Measurements from ENCODE around the gene UBAC2. TPM values are rescaled to one million over a fixed set of nuclear protein-coding genes. Genes with fewer than 3 reads are reported as not detected.

UBAC2 gene
- total RNA-seq, 4 donors from 2014 or later: 67.3 to 111 (median 93.8) TPM

DNA sequence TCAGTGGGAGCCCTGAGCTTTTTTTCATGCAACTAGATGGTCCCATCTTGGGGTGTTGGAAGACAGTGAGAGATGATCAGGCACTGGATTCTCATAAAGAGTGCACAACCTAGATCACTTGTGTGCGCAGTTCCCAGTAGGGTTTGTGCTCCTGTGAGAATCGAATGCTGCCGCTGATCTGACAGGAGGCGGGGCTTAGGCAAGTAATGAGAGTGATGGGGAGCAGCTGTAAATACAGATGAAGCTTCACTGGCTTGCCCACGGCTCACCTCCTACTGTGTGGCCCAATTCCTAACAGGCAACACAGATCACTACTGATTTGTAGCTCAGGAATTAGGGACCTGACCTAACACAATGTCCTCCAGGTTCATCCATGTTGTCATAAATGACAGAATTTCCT, 43.6 kb upstream of the UBAC2 start:
- 71% methylated on average over 5 of the region's 5 CpGs for WGBS
- no peak overlapping the region for H3K4me3 ChIP-seq
- DNase-seq (ENCODE audit: low spot score in 2 of 2): no peak
- H3K4me1 ChIP-seq: no peaks in the 10 kb centered on the region
- H3K27me3 ChIP-seq: no peaks in the 10 kb centered on the region
- TF ChIP-seq POLR2A (IDR thresholded peaks at IDR 0.05) (no peak), CTCF (IDR thresholded peaks at IDR 0.05) (no peak), POLR2AphosphoS5 (IDR thresholded peaks at IDR 0.05) (no peak), EP300 (IDR thresholded peaks at IDR 0.05) (no peak)
- no peak overlapping the region for H3K27ac ChIP-seq
- no peaks in the 10 kb centered on the region for H3K9me3 ChIP-seq
- H3K36me3 ChIP-seq: no peaks in the 10 kb centered on the region

DNA sequence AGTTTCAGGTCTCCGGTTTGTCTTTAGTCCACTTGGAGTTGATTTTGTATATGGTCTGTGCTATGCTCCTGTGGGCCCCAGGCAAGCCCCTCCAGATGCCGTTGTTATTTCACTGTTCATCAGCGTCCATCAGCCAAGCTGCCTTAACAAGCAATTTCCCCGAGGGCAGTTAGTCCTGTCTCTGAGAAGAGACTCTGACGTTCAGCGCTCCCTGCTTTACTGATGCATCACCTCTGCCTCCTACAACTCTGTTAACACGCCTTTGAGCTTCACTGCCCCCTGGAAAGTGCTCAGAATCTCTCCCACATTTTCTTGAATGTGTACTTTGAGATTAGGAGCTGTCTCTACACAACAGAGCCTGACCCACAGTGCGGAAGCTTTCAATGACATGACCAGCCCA, 41.8 kb upstream of the UBAC2 start:
- no peaks in the 10 kb centered on the region for H3K27me3 ChIP-seq
- 68% methylated on average over 8 of the region's 8 CpGs for WGBS
- H3K4me1 ChIP-seq: no peaks in the 10 kb centered on the region
- no peak overlapping the region for H3K27ac ChIP-seq
- H3K36me3 ChIP-seq: no peaks in the 10 kb centered on the region
- H3K9me3 ChIP-seq: no peaks in the 10 kb centered on the region
- H3K4me3 ChIP-seq: no peak overlapping the region
- TF ChIP-seq POLR2AphosphoS5 (IDR thresholded peaks at IDR 0.05): no peak
- TF ChIP-seq POLR2A (IDR thresholded peaks at IDR 0.05): no peak
- TF ChIP-seq CTCF (IDR thresholded peaks at IDR 0.05): no peak
- TF ChIP-seq EP300 (IDR thresholded peaks at IDR 0.05): no peak
- no peak for DNase-seq (ENCODE audit: low spot score in 2 of 2)

- WGBS: 74% methylated on average over 8 of the region's 8 CpGs
These were observed 41.2 kb upstream of the UBAC2 start for GRCh38 chr13:99159331-99160061.

GRCh38 chr13:99160415-99160814, 40.2 kb upstream of the UBAC2 start:
- no peak for TF ChIP-seq POLR2A (IDR thresholded peaks at IDR 0.05)
- no peak for TF ChIP-seq EP300 (IDR thresholded peaks at IDR 0.05)
- TF ChIP-seq POLR2AphosphoS5 (IDR thresholded peaks at IDR 0.05): no peak
- no peak for TF ChIP-seq CTCF (IDR thresholded peaks at IDR 0.05)
- no peak overlapping the region for H3K4me3 ChIP-seq
- no peaks in the 10 kb centered on the region for H3K9me3 ChIP-seq
- H3K27me3 ChIP-seq: no peaks in the 10 kb centered on the region
- H3K27ac ChIP-seq: no peak overlapping the region
- no peaks in the 10 kb centered on the region for H3K36me3 ChIP-seq
- WGBS: 92% methylated on average over 4 of the region's 4 CpGs
- no peak for DNase-seq (ENCODE audit: low spot score in 2 of 2)
- no peaks in the 10 kb centered on the region for H3K4me1 ChIP-seq

More at GRCh38 chr13:99159331-99160061, 41.2 kb upstream of the UBAC2 start:
- Histone ChIP-seq H3K27me3 (no peaks in the 10 kb centered on the region), H3K36me3 (no peaks in the 10 kb centered on the region), H3K4me3 (no peak overlapping the region), H3K27ac (no peak overlapping the region), H3K9me3 (no peaks in the 10 kb centered on the region), H3K4me1 (no peaks in the 10 kb centered on the region)
- no peak for DNase-seq (ENCODE audit: low spot score in 2 of 2)
- TF ChIP-seq POLR2A (IDR thresholded peaks at IDR 0.05): no peak
- TF ChIP-seq CTCF (IDR thresholded peaks at IDR 0.05): no peak
- no peak for TF ChIP-seq EP300 (IDR thresholded peaks at IDR 0.05)

DNA sequence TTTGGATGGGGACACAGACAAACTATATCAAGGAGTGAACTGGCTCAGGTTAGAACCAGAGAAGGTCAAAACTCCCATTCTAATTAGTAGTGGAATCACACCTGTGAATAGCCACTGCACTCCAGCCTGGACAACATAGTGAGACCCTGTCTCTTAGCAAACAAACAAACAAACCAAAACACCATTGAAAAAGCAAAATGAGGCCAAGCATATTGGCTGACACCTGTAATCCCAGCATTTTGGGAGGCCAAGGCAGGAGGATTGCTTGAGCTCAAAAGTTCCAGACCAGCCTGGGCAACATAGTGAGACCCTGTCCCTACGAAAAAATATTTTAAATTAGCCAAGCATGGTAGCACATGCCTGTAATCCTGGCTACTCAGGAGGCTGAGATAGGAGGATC, 39.1 kb upstream of the UBAC2 start:
- no peak for DNase-seq (ENCODE audit: low spot score in 2 of 2)
- TF ChIP-seq POLR2A (IDR thresholded peaks at IDR 0.05) (no peak), POLR2AphosphoS5 (IDR thresholded peaks at IDR 0.05) (no peak), EP300 (IDR thresholded peaks at IDR 0.05) (no peak), CTCF (IDR thresholded peaks at IDR 0.05) (no peak)
- WGBS: 81% methylated on average over 1 of the region's 1 CpG
- H3K27ac ChIP-seq: no peak overlapping the region
- no peaks in the 10 kb centered on the region for H3K36me3 ChIP-seq
- H3K4me1 ChIP-seq: no peaks in the 10 kb centered on the region
- H3K9me3 ChIP-seq: no peaks in the 10 kb centered on the region
- no peak overlapping the region for H3K4me3 ChIP-seq
- no peaks in the 10 kb centered on the region for H3K27me3 ChIP-seq

Data from suprapubic skin (tissue), 4 donors.